ENCODE data around the gene SHH. TPM values are rescaled to one million over a fixed set of nuclear protein-coding genes. Genes with fewer than 3 reads are reported as not detected.

SHH gene
- total RNA-seq, 1 experiment from 2014 or later: 0.11 TPM

- no peak overlapping the region for H3K4me2 ChIP-seq (ENCODE audit: low read length)
- POLR2A ChIA-PET (ENCODE audit: unreplicated experiment): no interaction called here
- no peaks in the 10 kb centered on the region; the same call in 1 of the 2 replicates for H3K4me1 ChIP-seq (ENCODE audit: insufficient read depth, low read length)
- H2AFZ ChIP-seq (ENCODE audit: low read length): no peak overlapping the region
- H3K9me3 ChIP-seq (ENCODE audit: low read length): no peaks in the 10 kb centered on the region
- no peak overlapping the region for H3K9ac ChIP-seq (ENCODE audit: low read length)
- CTCF ChIA-PET: no interaction called here
- TF ChIP-seq EZH2 (IDR thresholded peaks at IDR 0.05; ENCODE audit: low read length, unreplicated experiment) (no peak), EZH2phosphoT487 (IDR thresholded peaks at IDR 0.05; ENCODE audit: borderline replicate concordance, low read length) (no peak)
- TF ChIP-seq, protein P1, sequence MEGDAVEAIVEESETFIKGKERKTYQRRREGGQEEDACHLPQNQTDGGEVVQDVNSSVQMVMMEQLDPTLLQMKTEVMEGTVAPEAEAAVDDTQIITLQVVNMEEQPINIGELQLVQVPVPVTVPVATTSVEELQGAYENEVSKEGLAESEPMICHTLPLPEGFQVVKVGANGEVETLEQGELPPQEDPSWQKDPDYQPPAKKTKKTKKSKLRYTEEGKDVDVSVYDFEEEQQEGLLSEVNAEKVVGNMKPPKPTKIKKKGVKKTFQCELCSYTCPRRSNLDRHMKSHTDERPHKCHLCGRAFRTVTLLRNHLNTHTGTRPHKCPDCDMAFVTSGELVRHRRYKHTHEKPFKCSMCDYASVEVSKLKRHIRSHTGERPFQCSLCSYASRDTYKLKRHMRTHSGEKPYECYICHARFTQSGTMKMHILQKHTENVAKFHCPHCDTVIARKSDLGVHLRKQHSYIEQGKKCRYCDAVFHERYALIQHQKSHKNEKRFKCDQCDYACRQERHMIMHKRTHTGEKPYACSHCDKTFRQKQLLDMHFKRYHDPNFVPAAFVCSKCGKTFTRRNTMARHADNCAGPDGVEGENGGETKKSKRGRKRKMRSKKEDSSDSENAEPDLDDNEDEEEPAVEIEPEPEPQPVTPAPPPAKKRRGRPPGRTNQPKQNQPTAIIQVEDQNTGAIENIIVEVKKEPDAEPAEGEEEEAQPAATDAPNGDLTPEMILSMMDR (conservative IDR thresholded peaks at IDR 0.05; ENCODE audit: low read depth, low read length): no peak
- no peaks in the 10 kb centered on the region for H3F3A ChIP-seq (ENCODE audit: low read length, unreplicated experiment)
- intact Hi-C loops (cut with micrococcal nuclease): no loop called here
- no TSS peak for BruUV-seq (replicated peaks)
- no peaks in the 10 kb centered on the region for H3K27me3 ChIP-seq (ENCODE audit: low read length)
- no peaks in the 10 kb centered on the region for H4K20me1 ChIP-seq (ENCODE audit: low read length)
- H3K36me3 ChIP-seq (ENCODE audit: low read depth, low read length): no peaks in the 10 kb centered on the region
- DNase-seq: no peak
- H3K79me2 ChIP-seq (ENCODE audit: low read length): no peaks in the 10 kb centered on the region
- no peak for ATAC-seq
- H3K9me2 ChIP-seq (replicated peaks; ENCODE audit: low read length): no peaks in the 10 kb centered on the region
- no peak overlapping the region for H3K4me3 ChIP-seq (ENCODE audit: low read length)
- no peak overlapping the region for H3K27ac ChIP-seq (ENCODE audit: low read length)
These were observed 19.2 kb downstream of the SHH start for GRCh38 chr7:155792999-155793560.

- H3K4me3 ChIP-seq (ENCODE audit: low read length): no peak overlapping the region
- CTCF ChIA-PET: no interaction called here
- no peaks in the 10 kb centered on the region; the same call in 1 of the 2 replicates for H3K4me1 ChIP-seq (ENCODE audit: insufficient read depth, low read length)
- no peaks in the 10 kb centered on the region for H3K9me3 ChIP-seq (ENCODE audit: low read length)
- no peak overlapping the region for H3K4me2 ChIP-seq (ENCODE audit: low read length)
- H3F3A ChIP-seq (ENCODE audit: low read length, unreplicated experiment): no peaks in the 10 kb centered on the region
- no peaks in the 10 kb centered on the region for H3K27me3 ChIP-seq (ENCODE audit: low read length)
- no peaks in the 10 kb centered on the region for H3K9me2 ChIP-seq (replicated peaks; ENCODE audit: low read length)
- intact Hi-C loops (cut with micrococcal nuclease): no loop called here
- no peak for DNase-seq
- H4K20me1 ChIP-seq (ENCODE audit: low read length): no peaks in the 10 kb centered on the region
- no peak for ATAC-seq
- H2AFZ ChIP-seq (ENCODE audit: low read length): no peak overlapping the region
- POLR2A ChIA-PET (ENCODE audit: unreplicated experiment): no interaction called here
- no peaks in the 10 kb centered on the region for H3K79me2 ChIP-seq (ENCODE audit: low read length)
- TF ChIP-seq EZH2phosphoT487 (IDR thresholded peaks at IDR 0.05; ENCODE audit: borderline replicate concordance, low read length): no peak
- TF ChIP-seq, protein P1 (conservative IDR thresholded peaks at IDR 0.05; ENCODE audit: low read depth, low read length): no peak
- no peak for TF ChIP-seq EZH2 (IDR thresholded peaks at IDR 0.05; ENCODE audit: low read length, unreplicated experiment)
- BruUV-seq (replicated peaks): no TSS peak
- H3K9ac ChIP-seq (ENCODE audit: low read length): no peak overlapping the region
- H3K27ac ChIP-seq (ENCODE audit: low read length): no peak overlapping the region
- H3K36me3 ChIP-seq (ENCODE audit: low read depth, low read length): no peaks in the 10 kb centered on the region
These were observed 19.8 kb downstream of the SHH start for GRCh38 chr7:155792315-155792960.

GRCh38 chr7:155791836-155792235, 20.4 kb downstream of the SHH start:
- no peak overlapping the region for H2AFZ ChIP-seq (ENCODE audit: low read length)
- no peaks in the 10 kb centered on the region for H3F3A ChIP-seq (ENCODE audit: low read length, unreplicated experiment)
- H3K27me3 ChIP-seq (ENCODE audit: low read length): no peaks in the 10 kb centered on the region
- H3K36me3 ChIP-seq (ENCODE audit: low read depth, low read length): no peaks in the 10 kb centered on the region
- BruUV-seq (replicated peaks): no TSS peak
- no peaks in the 10 kb centered on the region; the same call in 1 of the 2 replicates for H3K4me1 ChIP-seq (ENCODE audit: insufficient read depth, low read length)
- no peak overlapping the region for H3K9ac ChIP-seq (ENCODE audit: low read length)
- no peaks in the 10 kb centered on the region for H3K79me2 ChIP-seq (ENCODE audit: low read length)
- ChIA-PET CTCF (no interaction called here), POLR2A (ENCODE audit: unreplicated experiment) (no interaction called here)
- H3K4me2 ChIP-seq (ENCODE audit: low read length): no peak overlapping the region
- TF ChIP-seq EZH2phosphoT487 (IDR thresholded peaks at IDR 0.05; ENCODE audit: borderline replicate concordance, low read length): no peak
- TF ChIP-seq, protein P1 (conservative IDR thresholded peaks at IDR 0.05; ENCODE audit: low read depth, low read length): no peak
- no peak for TF ChIP-seq EZH2 (IDR thresholded peaks at IDR 0.05; ENCODE audit: low read length, unreplicated experiment)
- H4K20me1 ChIP-seq (ENCODE audit: low read length): no peaks in the 10 kb centered on the region
- no peak overlapping the region for H3K27ac ChIP-seq (ENCODE audit: low read length)
- H3K9me3 ChIP-seq (ENCODE audit: low read length): no peaks in the 10 kb centered on the region
- no peak overlapping the region for H3K4me3 ChIP-seq (ENCODE audit: low read length)
- no peak for DNase-seq
- no peak for ATAC-seq
- H3K9me2 ChIP-seq (replicated peaks; ENCODE audit: low read length): no peaks in the 10 kb centered on the region
- intact Hi-C loops (cut with micrococcal nuclease): no loop called here
